B cell (primary cell): Measurements from ENCODE around the gene RIPK3. TPM values are rescaled to one million over a fixed set of nuclear protein-coding genes. Genes with fewer than 3 reads are reported as not detected.

Experiments
- ATAC-seq: fragments of 200-7000 bp; cut with Tn5 transposase; one replicate; pipeline ENCODE4 v1.10.0; 2021; ENCODE audit warnings: low read depth, mild to moderate bottlenecking, moderate number of reproducible peaks, moderate library complexity
- CTCF ChIA-PET: fragments of 350-600 bp; sonication (Branson Sonifier 250); formaldehyde crosslinking; loops from one replicate; lab custom pipeline; 2021; ENCODE audit warnings: antibody characterized with exemption, inconsistent platforms; lab: Charles Lee
- POLR2A ChIA-PET: fragments of 350-600 bp; sonication (Branson Sonifier 250); formaldehyde crosslinking; loops from one replicate; lab custom pipeline; 2021; ENCODE audit warnings: antibody characterized with exemption; lab: Charles Lee
- DNase-seq: peaks from one replicate; pipeline ENCODE4 v3.0.0; 2013
- H2AFZ ChIP-seq: 2 replicates; pipeline ENCODE4 v1.6.1; 2012; ENCODE audit warnings: mild to moderate bottlenecking, low read depth, low read length; ENCODE audit not compliant: insufficient read depth, poor library complexity, severe bottlenecking
- H3K27ac ChIP-seq, 2 donors: 1 replicate in 1 of 2; 2 replicates in 1 of 2; pipeline ENCODE4 v1.5.1; 2012 to 2013; ENCODE audit warnings: low read length in 2 of 2, mild to moderate bottlenecking in 2 of 2, moderate library complexity in 1 of 2
- H3K27me3 ChIP-seq, 4 experiments: fragments of 200-600 bp in 1 of 4; sonication (generic) in 1 of 4; replicated peaks in 1 of 4; 1 replicate in 2 of 4; 2 replicates in 2 of 4; pipeline versions ENCODE4 v1.6.1 to v1.7.0; 2013 to 2016; ENCODE audit warnings: low read length in 3 of 4, mild to moderate bottlenecking in 2 of 4, mixed read lengths in 1 of 4, moderate library complexity in 1 of 4; ENCODE audit not compliant: insufficient read depth in 4 of 4, control insufficient read depth in 3 of 4; ENCODE audit errors: control extremely low read depth in 1 of 4
- H3K36me3 ChIP-seq, 2 experiments: replicated peaks in 1 of 2; 1 replicate in 1 of 2; 2 replicates in 1 of 2; pipeline versions ENCODE4 v1.6.1 to v1.7.1; 2013; ENCODE audit warnings: low read length in 1 of 2; ENCODE audit not compliant: insufficient read depth in 2 of 2, control insufficient read depth in 1 of 2; ENCODE audit errors: control extremely low read depth in 1 of 2, extremely low read depth in 1 of 2
- H3K4me1 ChIP-seq, 2 donors: fragments of 200-600 bp in 1 of 2; sonication (generic) in 1 of 2; 1 replicate in 1 of 2; 2 replicates in 1 of 2; pipeline versions ENCODE4 v1.5.1 to v1.6.1; 2013 to 2017; ENCODE audit warnings: low read length in 2 of 2; ENCODE audit not compliant: control insufficient read depth in 2 of 2, insufficient read depth in 2 of 2
- H3K4me2 ChIP-seq: replicated peaks from 2 replicates; pipeline ENCODE3; 2012; ENCODE audit warnings: mild to moderate bottlenecking, low read depth, low read length; ENCODE audit not compliant: poor library complexity, severe bottlenecking
- H3K4me3 ChIP-seq, 5 experiments: fragments of 200-600 bp in 1 of 5; sonication (generic) in 1 of 5; 1 replicate in 3 of 5; 2 replicates in 2 of 5; pipeline versions ENCODE4 v1.5.1 to v1.7.0; 2011 to 2016; ENCODE audit warnings: low read length in 4 of 5, mild to moderate bottlenecking in 4 of 5, low read depth in 2 of 5, control low read depth in 1 of 5, moderate library complexity in 1 of 5; ENCODE audit not compliant: insufficient read depth in 1 of 5; ENCODE audit errors: control extremely low read depth in 1 of 5, extremely low read depth in 1 of 5
- H3K79me2 ChIP-seq: fragments of 200-600 bp; sonication (generic); one replicate; pipeline ENCODE4 v1.6.0; 2016; ENCODE audit warnings: low read length; ENCODE audit not compliant: control insufficient read depth, insufficient read depth
- H3K9ac ChIP-seq: fragments of 200-600 bp; sonication (generic); 2 replicates; pipeline ENCODE4 v1.6.1; 2017; ENCODE audit warnings: mild to moderate bottlenecking, low read length, moderate library complexity
- H3K9me3 ChIP-seq, 3 donors: one replicate each; pipeline versions ENCODE4 v1.6.1 to v1.7.1; 2013; ENCODE audit warnings: low read length in 2 of 3; ENCODE audit not compliant: control insufficient read depth in 2 of 3, insufficient read depth in 1 of 3; ENCODE audit errors: control extremely low read depth in 1 of 3
- H4K20me1 ChIP-seq: 2 replicates; pipeline ENCODE4 v1.6.0; 2012; ENCODE audit warnings: mild to moderate bottlenecking, low read length; ENCODE audit not compliant: insufficient read depth, control insufficient read depth, poor library complexity, severe bottlenecking
- H3K27ac Mint-ChIP-seq: one replicate; pipeline ENCODE4 v1.8.0; 2021; ENCODE audit warnings: mixed read lengths
- H3K27me3 Mint-ChIP-seq: one replicate; pipeline ENCODE4 v1.8.0; 2021; ENCODE audit warnings: mixed read lengths
- H3K4me1 Mint-ChIP-seq: one replicate; pipeline ENCODE4 v1.8.0; 2021; ENCODE audit warnings: mixed read lengths
- H3K4me3 Mint-ChIP-seq: one replicate; pipeline ENCODE4 v1.8.0; 2021; ENCODE audit warnings: mixed read lengths
- H3K9me3 Mint-ChIP-seq: one replicate; pipeline ENCODE4 v1.8.0; 2022; ENCODE audit warnings: mixed read lengths; ENCODE audit not compliant: insufficient read depth
- CTCF ChIP-seq: fragments of 200-600 bp; IDR thresholded peaks from one replicate; pipeline ENCODE4 v1.8.0; 2022; ENCODE audit warnings: antibody characterized with exemption, mild to moderate bottlenecking
- EZH2 ChIP-seq: IDR thresholded peaks from 2 replicates; pipeline ENCODE4 v1.6.1; 2012; ENCODE audit warnings: borderline replicate concordance, low read depth, mild to moderate bottlenecking, moderate library complexity, low read length; ENCODE audit not compliant: insufficient read depth, poor library complexity, severe bottlenecking
- WGBS: methylation state at CpG from one replicate; pipeline ENCODE4 v1.1.5; 2013; ENCODE audit warnings: missing lambda C conversion rate; ENCODE audit not compliant: insufficient coverage; 5-methylcytosine and 5-hydroxymethylcytosine counted together
- intact Hi-C: fragments of 100-400 bp; cut with micrococcal nuclease; formaldehyde crosslinking; loops from one replicate; pipeline ENCODE4 v1.10.0; 2022
- polyA plus RNA-seq: library from polyadenylated mRNA; depleted of rRNA; stranded (reverse); fragments of >200 nt; gene quantifications from 2 replicates; pipeline ENCODE4 v1.2.3, GENCODE V29; 2012
- total RNA-seq, 2 donors: library from RNA; stranded (reverse); fragments of 120-200 nt in 1 of 2; gene quantifications; 1 replicate in 1 of 2; 2 replicates in 1 of 2; pipeline versions ENCODE4 v1.2.3 to v1.2.4, GENCODE V29; 2013 to 2022

The RIPK3 gene
- total and polyA plus RNA-seq, 2 donors (not counting 1 experiment from before 2014, with no cell fraction given), result 65.5 to 77.6 TPM

- ATAC-seq, result no peak
- H3K9me3 ChIP-seq, result no peaks in the 10 kb centered on the region
- H2AFZ ChIP-seq, result no peak overlapping the region
- H3K27me3 ChIP-seq, result peaks cover 0 to 3% (median 1%) of the 10 kb centered on the region in 4 experiments
- H3K27ac Mint-ChIP-seq, result no peak overlapping the region
- H3K9ac ChIP-seq, result no peak overlapping the region
- POLR2A ChIA-PET, result no interaction called here
- no peaks in the 10 kb centered on the region for H4K20me1 ChIP-seq
- no peaks in the 10 kb centered on the region for H3K4me1 Mint-ChIP-seq
- CTCF ChIA-PET, result no interaction called here
- no peak overlapping the region for H3K4me3 Mint-ChIP-seq
- H3K36me3 ChIP-seq, result no peaks in the 10 kb centered on the region
- no peaks in the 10 kb centered on the region for H3K79me2 ChIP-seq
- DNase-seq, result no peak
- H3K9me3 Mint-ChIP-seq, result no peaks in the 10 kb centered on the region
- H3K27me3 Mint-ChIP-seq, result peaks cover 13% of the 10 kb centered on the region
- intact Hi-C loops, result no loop called here
- no peak overlapping the region for H3K4me3 ChIP-seq
- H3K27ac ChIP-seq, result no peak overlapping the region
- no peaks in the 10 kb centered on the region for H3K4me1 ChIP-seq
- TF ChIP-seq CTCF (no peak), EZH2 (no peak)
- WGBS, result 89% methylated on average over 4 of the region's 4 CpGs
- H3K4me2 ChIP-seq, result no peak overlapping the region
These were observed 42.2 kb upstream of the RIPK3 start for GRCh38 chr14:24382064-24382371.

GRCh38 chr14:24381363-24382063, 41.7 kb upstream of the RIPK3 start:
- TF ChIP-seq CTCF, result no peak
- TF ChIP-seq EZH2, result no peak
- no peak for DNase-seq
- H3K79me2 ChIP-seq, result no peaks in the 10 kb centered on the region
- WGBS, result 88% methylated on average over 7 of the region's 8 CpGs
- no peaks in the 10 kb centered on the region for H3K36me3 ChIP-seq
- no peaks in the 10 kb centered on the region for H4K20me1 ChIP-seq
- Mint-ChIP-seq H3K4me3 (no peak overlapping the region), H3K4me1 (no peaks in the 10 kb centered on the region), H3K9me3 (no peaks in the 10 kb centered on the region), H3K27me3 (peaks cover 9% of the 10 kb centered on the region), H3K27ac (no peak overlapping the region)
- intact Hi-C loops, result no loop called here
- H3K27ac ChIP-seq, result no peak overlapping the region
- H3K4me1 ChIP-seq, result no peaks in the 10 kb centered on the region
- ChIA-PET POLR2A (no interaction called here), CTCF (no interaction called here)
- H3K4me2 ChIP-seq, result no peak overlapping the region
- H3K4me3 ChIP-seq, result no peak overlapping the region
- ATAC-seq, result no peak
- no peaks in the 10 kb centered on the region for H3K9me3 ChIP-seq
- no peak overlapping the region for H2AFZ ChIP-seq
- no peak overlapping the region for H3K9ac ChIP-seq
- H3K27me3 ChIP-seq, result peaks cover 0 to 4% (median 1%) of the 10 kb centered on the region in 4 experiments
